ENCODE results near the gene TTF2.

The TTF2 gene

DNA sequence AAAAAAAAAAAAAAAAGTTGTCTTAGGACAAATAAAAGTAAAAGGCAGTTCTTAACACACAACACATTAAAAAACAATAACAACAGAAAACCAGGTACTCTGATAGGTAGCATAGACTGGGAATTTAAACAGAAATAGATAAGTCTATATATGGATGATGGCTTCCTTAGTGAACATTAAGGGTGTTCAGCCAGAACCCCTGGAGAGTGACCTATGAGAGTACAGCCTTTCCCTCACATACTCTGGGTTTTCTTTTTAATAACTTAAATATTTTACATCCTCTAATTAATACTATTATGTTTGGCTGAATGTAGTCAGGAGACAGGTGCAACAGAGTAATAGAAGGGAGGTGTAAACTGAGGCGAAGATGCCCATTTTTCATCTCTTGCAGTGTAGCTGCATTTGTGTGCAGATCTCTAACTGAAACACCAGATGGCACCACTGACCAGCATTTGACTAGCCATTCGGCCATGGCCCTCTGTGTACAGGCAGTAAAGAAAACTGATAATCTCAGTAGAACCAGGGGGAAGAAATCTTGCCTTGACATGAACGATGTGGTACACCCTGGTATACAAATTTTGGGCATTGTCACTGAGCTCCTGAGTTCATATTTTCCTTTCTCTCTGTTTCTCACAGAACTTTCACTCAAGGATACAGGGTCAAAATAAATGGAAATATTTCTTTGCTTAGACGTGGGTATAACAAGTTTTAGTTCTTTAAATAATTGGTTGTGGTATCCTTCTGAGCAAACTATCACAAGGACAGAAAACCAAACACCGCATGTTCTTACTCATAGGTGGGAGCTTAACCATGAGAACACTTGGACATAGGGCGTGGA lies 7.6 kb downstream of the TTF2 start:
- TF ChIP-seq, protein P1, sequence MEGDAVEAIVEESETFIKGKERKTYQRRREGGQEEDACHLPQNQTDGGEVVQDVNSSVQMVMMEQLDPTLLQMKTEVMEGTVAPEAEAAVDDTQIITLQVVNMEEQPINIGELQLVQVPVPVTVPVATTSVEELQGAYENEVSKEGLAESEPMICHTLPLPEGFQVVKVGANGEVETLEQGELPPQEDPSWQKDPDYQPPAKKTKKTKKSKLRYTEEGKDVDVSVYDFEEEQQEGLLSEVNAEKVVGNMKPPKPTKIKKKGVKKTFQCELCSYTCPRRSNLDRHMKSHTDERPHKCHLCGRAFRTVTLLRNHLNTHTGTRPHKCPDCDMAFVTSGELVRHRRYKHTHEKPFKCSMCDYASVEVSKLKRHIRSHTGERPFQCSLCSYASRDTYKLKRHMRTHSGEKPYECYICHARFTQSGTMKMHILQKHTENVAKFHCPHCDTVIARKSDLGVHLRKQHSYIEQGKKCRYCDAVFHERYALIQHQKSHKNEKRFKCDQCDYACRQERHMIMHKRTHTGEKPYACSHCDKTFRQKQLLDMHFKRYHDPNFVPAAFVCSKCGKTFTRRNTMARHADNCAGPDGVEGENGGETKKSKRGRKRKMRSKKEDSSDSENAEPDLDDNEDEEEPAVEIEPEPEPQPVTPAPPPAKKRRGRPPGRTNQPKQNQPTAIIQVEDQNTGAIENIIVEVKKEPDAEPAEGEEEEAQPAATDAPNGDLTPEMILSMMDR (IDR thresholded peaks at IDR 0.05), result peak; percentile 68 to 74
- Histone ChIP-seq H3K4me1 (no peaks in the 10 kb centered on the region), H3K27ac (no peak overlapping the region), H3K36me3 (no peaks in the 10 kb centered on the region), H3K9me3 (no peaks in the 10 kb centered on the region), H3K27me3 (no peaks in the 10 kb centered on the region), H3K4me3 (no peak overlapping the region)
- intact Hi-C loops (cut with DNase I; ENCODE audit: low total_unique reads), result loop anchor here (2.0 kb wide), 1 partner anchor 61 kb away; no protein-coding TSS in a partner anchor
- DNase-seq, result peak in 1 of 2 donors; percentile 41

DNA sequence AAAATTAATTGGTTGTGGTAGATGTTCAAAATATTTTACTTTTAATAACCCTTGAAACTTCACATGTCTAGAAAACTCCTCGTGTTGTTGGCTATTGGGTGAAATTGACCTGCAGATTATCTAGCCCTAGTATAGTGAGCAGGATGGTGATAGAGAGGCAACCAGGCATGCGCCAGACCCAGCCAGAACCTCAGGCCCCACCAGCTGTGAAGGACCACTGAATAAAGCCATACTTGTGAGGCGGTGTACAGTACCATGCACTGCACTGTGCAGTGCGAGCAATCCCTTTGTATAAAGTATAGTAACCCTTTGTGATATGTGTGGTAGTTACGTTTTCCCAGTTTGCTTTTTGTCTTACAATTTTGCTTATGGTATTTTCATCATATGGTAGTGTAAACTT lies 8.5 kb downstream of the TTF2 start:
- Histone ChIP-seq H3K27ac (no peak overlapping the region), H3K4me3 (no peak overlapping the region), H3K27me3 (no peaks in the 10 kb centered on the region), H3K36me3 (no peaks in the 10 kb centered on the region), H3K9me3 (no peaks in the 10 kb centered on the region), H3K4me1 (no peaks in the 10 kb centered on the region)
- TF ChIP-seq, protein P1 (IDR thresholded peaks at IDR 0.05), result no peak
- intact Hi-C loops (cut with DNase I; ENCODE audit: low total_unique reads), result no loop called here
- DNase-seq, result no peak

DNA sequence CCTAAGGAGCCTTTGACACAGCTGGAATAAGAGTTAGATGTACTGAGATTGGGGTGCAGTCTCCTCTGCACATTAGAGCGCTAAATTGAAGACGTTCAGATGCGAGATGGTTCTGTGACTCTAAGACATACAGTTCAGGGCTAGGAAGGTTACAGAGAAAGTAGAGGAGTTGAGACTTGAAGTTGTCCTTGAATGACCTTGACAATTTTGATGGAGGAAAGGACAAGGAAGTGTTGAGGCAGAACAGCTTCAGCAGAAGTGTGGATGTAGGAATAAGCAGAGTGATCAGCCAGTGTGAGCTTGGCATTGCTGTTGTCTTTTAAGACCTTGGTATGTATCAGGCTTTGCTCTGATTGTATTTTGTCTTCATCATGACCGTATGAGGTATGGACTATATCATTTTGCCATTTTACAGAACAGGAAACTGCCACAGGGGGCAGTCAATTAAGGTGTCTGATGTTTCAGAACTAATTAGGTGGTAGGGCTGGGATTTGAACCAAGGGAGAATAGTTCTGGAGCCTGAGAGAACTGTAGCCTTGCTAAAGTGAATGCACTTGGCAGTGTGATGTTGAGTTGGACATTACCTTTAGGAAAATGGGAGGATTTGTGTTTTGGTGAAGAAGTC lies 9.2 kb downstream of the TTF2 start:
- intact Hi-C loops (cut with DNase I; ENCODE audit: low total_unique reads), result no loop called here
- no peak for DNase-seq
- no peak overlapping the region for H3K27ac ChIP-seq
- H3K9me3 ChIP-seq, result no peaks in the 10 kb centered on the region
- no peaks in the 10 kb centered on the region for H3K4me1 ChIP-seq
- H3K27me3 ChIP-seq, result no peaks in the 10 kb centered on the region
- peaks cover 0 to 6% (median 0%) of the 10 kb centered on the region in 3 donors for H3K36me3 ChIP-seq
- no peak overlapping the region for H3K4me3 ChIP-seq
- TF ChIP-seq, protein P1 (IDR thresholded peaks at IDR 0.05), result no peak

DNA sequence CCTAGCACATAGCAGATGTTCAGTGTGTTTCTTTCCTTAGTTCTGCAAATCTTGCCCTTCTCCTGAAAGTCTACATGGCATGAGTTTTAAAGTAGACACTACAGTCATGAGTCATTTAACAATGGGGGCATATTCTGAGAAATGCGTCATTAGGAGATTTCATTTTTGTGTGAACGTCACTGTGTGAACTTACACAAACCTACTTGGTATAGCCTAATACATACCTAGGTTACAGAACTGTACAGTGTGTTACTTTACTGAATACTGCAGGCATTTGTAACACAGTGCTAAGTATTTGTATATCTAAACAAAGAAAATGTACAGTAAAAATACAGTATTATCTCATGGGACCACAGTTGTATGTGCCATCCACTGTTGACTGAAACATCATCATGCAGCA lies 10.0 kb downstream of the TTF2 start:
- TF ChIP-seq, protein P1 (IDR thresholded peaks at IDR 0.05), result no peak

DNA sequence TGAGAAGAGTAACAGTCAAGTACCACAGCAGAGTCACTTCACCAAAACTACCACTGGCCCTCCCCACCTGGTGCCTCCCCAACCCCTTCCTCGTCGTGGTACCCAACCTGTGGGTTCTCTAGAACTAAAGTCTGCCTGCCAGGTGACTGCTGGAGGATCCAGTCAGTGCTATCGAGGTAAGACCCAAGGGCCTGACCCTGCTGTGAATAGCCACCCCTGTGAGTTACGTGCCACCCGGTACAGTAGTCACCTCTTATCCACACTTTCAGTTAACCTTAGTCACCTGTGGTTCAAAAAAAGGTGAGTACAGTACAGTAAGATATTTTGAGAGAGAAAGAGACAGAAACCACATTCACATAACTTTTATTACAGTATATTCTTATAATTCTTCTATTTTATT lies 16.5 kb downstream of the TTF2 start:
- H3K27me3 ChIP-seq, result no peaks in the 10 kb centered on the region
- peaks cover 49 to 77% (median 50%) of the 10 kb centered on the region in 3 donors for H3K36me3 ChIP-seq
- H3K9me3 ChIP-seq, result no peaks in the 10 kb centered on the region
- TF ChIP-seq, protein P1 (IDR thresholded peaks at IDR 0.05), result no peak
- DNase-seq, result no peak
- no peaks in the 10 kb centered on the region for H3K4me1 ChIP-seq
- H3K4me3 ChIP-seq, result no peak overlapping the region
- H3K27ac ChIP-seq, result no peak overlapping the region
- intact Hi-C loops (cut with DNase I; ENCODE audit: low total_unique reads), result no loop called here

More for the DNA sequence above, 10.0 kb downstream of the TTF2 start:
- no peak for DNase-seq
- Histone ChIP-seq H3K36me3 (peaks cover under 1 to 13% (median 1%) of the 10 kb centered on the region in 3 donors), H3K4me1 (no peaks in the 10 kb centered on the region), H3K27ac (no peak overlapping the region), H3K4me3 (no peak overlapping the region), H3K9me3 (no peaks in the 10 kb centered on the region), H3K27me3 (no peaks in the 10 kb centered on the region)
- intact Hi-C loops (cut with DNase I; ENCODE audit: low total_unique reads), result no loop called here
